HTR-8/SVneo (cell line): Measurements from ENCODE around the gene ZBTB44.
A peak's percentile ranks its signal among the peaks of the same experiment; 100 is the strongest.
"Not testable (repeated sequence)": the region's sequence is repeated elsewhere in the genome, so short reads cannot be mapped to it uniquely, and the experiment has no call there.

ENCODE experiments used
- DNase-seq: peaks from one replicate; pipeline ENCODE4 v3.0.0; 2011; ENCODE audit warnings: low spot score, mixed read lengths; ENCODE audit not compliant: insufficient read length
- FAIRE-seq: peaks from 2 replicates; lab custom pipeline; 2011; peaks lifted over from hg19 to GRCh38; lab: Jason Lieb, UNC

Gene ZBTB44, protein sequence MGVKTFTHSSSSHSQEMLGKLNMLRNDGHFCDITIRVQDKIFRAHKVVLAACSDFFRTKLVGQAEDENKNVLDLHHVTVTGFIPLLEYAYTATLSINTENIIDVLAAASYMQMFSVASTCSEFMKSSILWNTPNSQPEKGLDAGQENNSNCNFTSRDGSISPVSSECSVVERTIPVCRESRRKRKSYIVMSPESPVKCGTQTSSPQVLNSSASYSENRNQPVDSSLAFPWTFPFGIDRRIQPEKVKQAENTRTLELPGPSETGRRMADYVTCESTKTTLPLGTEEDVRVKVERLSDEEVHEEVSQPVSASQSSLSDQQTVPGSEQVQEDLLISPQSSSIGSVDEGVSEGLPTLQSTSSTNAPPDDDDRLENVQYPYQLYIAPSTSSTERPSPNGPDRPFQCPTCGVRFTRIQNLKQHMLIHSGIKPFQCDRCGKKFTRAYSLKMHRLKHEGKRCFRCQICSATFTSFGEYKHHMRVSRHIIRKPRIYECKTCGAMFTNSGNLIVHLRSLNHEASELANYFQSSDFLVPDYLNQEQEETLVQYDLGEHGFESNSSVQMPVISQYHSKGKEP

DNA sequence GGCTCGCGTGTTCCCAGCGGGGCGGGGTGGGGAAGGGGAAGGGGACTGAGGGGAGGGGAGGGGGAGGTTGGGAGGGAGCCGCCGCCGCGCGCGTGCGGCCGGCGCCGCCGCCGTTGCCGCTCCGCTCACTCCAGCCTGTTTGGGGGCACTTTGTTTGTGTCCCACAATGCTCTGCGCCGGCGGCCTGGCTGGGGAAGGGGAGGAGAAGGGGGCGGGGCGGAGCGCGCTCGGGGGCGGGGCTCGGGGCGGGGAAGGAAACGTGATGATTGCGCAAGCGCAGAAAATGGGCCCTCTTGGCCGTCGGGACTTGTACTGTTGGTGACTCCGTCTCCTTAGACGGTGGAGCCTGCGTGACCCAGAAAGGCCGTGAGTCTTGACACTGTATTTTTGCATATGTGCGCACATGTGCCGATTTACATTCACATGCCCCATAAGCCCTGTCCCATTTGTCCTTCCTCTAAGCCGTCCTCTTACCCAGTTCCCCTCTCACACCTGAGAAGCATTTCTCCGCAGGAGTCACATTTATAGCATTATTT lies at the start of gene ZBTB44:
TSS of gene ZBTB44 (minus strand) at position 168 of the 536 bp plus-strand sequence. CDS start 53,044 bp downstream, outside the sequence.
- DNase-seq (peak; percentile 81), FAIRE-seq (peak; percentile 26)

DNA sequence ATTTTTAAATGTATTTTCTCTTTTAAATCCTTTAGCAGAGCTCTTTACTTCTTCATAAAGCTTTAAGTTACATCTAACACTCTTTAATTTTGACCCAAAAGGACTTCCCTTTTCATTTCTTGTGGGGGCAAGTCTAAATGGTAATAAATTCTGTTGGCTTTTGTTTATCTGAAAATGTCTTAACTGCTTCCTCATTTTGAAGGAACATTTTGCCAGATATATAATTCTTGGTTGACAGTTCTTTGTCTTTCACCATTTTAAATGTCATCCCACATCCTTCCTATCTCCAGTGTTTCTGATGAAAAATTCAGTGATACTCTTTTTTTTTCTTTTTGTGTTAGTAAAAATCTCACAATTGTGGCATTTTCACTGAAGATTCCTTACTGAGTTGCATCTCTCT lies 44.7 kb upstream of the ZBTB44 start:
- FAIRE-seq (no peak), DNase-seq (no peak)

DNA sequence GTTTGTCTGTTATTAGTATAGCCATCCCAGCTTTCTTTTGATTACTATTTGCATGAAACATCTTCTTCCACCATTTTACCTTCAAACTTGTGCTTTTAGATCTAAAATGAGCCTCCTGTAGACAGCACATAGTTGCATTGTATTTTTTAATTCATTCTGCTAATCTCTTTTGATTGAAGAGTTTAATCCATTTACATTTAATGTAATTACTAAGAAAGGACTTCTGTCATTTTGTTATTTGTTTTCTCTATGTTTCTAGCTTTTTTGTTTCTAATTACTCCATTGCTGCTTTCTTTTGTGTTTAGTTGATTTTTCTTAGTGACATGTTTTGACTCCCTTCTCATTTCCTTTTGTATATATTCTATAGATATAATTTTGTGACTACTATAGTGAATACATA lies 43.7 kb upstream of the ZBTB44 start:
- no peak for FAIRE-seq
- no peak for DNase-seq

DNA sequence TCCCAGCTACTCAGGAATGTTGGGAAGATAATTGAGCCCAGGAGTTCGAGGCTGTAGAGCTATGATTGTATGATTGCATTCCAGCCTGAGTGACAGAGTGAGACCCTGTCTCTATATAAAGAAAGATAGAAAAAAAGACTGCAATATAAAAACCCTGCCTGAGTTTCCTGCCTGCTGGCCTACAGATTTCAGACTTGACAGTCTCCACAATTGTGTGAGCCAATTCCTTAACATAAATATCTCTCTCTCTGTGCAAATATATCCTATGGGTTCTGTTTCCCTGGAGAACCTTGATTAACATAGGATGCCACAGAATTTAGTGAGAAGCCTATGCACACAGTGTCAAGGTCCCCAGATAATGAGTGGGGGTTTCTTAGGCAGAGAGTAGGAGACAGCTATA lies 32.5 kb upstream of the ZBTB44 start:
- DNase-seq, result no peak
- no peak for FAIRE-seq

DNA sequence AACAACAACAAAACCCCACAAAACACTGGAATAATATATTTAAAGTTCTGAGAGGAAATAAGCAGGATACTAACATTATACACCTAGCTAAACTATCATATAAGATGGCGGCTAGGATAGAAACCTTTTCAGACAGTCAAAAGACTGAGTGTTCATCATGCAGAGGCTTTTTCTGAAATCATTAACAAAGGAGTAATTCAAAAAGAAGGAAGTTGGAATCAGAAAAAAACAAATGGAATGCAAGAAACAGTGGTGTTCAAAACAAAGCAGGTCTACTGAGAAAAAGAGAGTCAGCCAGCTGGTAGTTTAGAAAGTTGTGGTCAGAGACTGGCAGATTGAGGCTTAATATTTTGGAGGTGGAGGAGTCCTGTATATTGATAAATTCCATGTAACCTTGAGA lies 30.1 kb upstream of the ZBTB44 start:
- FAIRE-seq (no peak), DNase-seq (no peak)

DNA sequence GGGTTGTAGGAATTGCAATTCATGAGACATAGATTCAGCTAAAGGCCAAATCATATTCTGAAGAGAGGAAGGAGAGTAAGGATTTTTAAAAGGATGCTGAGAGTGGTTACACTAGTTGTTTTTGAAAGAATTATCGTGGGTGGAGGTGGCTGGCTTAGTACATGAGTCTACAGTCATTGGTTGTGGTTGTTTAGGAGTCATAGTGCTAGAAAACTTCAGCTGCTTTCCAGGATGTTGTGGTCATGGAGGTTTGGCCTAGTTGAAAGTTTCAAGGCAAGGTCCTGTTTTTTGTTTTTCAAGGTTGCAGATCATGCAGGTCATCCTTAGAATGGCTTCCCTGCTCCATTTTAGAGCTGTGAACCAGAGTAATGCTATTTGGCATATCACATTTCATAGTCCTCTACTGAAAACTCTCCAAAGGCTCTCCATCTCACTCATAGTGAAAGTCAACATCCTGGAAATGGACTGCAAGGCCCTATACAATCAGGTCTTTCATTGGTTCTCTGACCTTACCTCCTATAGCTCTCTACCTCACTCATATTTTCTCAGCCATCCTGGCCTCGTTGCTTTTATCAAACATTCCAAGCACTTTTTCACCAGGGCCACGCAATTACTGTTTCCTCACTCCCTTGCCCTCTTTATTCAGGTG lies 26.1 kb upstream of the ZBTB44 start:
- DNase-seq, result no peak
- FAIRE-seq, result no peak

DNA sequence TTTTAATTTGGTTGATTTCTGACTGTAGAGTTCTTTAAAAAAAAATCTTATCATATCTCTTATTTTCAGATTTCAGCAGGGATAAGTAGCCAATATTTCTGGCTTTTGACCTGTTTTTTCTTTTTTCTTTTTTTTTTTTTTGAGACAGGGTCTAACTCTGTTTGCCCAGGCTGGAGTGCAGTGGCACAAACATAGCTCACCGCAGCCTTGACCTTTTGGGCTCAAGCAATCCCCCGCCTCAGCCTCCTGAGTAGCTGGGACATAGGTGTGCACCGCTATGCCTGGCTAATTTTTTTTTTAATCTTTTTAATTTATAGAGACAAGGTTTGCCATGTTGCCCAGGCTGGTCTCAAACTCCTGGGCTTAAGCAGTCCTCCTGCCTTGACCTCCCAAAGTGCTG lies 23.9 kb upstream of the ZBTB44 start:
- FAIRE-seq (no peak), DNase-seq (no peak)

DNA sequence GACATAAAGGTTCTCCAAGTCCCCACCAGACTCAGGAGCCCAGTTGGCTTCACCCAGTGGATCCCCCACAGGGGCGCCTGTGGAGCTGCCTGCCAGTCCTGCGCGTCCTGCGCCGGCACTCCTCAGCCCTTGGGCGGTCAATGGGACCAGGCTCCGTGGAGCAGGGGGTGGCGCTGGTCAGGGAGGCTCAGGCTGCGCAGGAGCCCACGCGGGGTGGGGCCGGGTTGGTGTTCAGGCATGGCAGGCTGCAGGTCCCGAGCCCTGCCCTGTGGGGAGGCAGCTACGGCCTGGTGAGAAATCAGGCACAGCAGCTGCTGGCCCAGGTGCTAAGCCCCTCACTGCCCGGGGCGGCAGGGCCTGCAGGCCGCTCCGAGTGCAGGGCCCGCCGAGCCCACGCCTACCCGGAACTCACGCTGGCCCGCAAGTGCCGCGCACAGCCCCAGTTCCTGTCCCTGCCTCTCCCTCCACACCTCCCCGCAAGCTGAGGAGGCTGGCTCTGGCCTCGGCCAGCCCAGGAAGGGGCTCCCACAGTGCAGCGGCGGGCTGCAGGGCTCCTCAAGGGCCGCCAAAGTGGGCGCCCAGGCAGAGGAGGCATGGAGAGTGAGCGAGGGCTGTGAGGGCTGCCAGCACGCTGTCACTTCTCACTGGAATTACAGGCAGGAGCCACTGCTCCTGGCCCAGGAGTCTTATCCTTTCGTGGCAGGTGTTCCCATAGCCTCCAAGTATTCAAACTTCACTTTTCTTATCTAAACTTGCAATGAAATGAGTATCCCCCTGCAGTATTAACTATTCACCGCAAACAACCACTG lies 22.8 kb upstream of the ZBTB44 start:
- no peak for FAIRE-seq
- no peak for DNase-seq

DNA sequence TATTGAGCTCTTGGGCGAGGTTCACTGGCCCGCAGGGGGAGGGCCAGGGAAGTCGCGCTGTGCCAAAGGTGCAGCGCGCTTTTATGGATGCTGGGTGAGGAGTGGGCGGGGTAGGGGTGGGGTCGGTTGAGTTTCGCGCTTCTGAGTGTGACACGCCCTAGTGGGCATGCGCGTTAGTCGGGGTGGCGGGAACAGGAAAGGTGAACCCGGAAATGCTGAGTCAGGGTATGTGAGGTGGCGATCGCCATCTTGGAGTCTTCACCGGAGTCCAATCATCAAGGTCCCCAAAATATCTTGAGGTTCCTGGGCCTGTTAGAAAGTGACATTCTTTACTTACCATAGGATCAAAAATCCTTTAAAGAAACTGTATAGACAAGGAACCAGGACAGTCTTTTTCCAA lies 16.7 kb upstream of the ZBTB44 start:
- DNase-seq, FAIRE-seq: not testable (repeated sequence)

DNA sequence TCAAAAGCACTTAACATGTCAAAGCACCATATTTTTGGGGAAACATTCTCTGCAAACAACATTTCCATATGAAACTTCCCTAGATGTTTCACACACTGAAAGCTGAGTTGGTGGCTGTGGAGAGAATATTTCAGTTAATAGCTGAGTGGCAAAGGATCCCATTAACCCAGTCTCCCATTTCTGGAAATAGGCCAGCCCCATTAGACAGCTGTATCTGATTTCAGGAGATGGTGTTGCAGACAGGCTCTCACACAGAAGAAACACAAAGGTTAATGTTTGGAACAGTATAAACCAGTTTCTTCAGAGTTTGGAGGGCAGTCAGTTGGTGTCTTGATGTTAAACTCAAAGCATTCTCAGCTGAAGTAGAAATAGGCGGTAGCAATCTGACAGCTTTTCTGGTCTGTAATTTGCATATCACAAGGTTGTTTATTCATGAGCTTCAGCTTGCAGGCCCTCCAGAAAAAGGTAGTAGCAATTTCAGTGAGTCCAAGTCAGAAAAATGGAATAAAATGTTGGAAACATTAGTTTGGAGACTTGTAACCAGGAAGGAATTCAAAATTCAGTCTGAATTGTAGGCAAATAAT lies 15.5 kb upstream of the ZBTB44 start:
- FAIRE-seq (no peak), DNase-seq (no peak)

DNA sequence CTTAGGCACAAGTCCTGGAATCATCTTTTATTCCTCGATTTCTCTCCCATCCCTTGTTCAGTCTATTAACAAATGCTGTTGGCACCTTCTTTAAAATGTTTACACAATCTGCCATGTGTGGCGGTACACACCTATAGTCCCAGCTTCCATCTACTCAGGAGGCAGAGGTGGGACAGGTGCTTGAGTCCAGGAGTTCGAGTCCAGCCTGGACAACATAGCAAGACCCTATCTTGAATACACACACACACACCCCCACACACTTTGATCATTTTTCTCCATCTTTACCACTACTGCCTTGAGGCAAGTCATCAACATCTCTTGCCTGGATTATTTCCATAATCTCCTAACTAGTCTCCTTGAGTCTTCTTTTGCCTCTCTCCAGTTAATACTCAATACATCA lies 13.7 kb upstream of the ZBTB44 start:
- DNase-seq (no peak), FAIRE-seq (no peak)

DNA sequence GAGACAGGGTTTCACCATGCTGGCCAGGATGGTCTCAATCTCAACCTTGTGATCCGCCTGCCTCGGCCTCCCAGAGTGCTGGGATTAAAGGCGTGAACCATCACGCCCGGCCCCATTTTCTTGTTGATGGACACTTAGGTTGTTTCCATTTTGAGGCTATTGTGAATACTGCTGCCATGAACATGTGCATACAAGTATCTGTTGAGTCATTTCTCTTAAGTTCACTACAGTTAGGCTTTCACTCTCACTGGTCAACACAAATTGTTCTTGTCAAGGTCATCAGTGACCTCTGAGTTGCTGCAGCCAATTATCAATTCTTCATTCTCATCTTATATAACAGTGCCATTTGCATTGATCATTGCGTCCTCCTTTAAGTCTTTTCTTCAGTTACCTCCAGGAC lies 13.0 kb upstream of the ZBTB44 start:
- DNase-seq, result no peak
- FAIRE-seq, result no peak

DNA sequence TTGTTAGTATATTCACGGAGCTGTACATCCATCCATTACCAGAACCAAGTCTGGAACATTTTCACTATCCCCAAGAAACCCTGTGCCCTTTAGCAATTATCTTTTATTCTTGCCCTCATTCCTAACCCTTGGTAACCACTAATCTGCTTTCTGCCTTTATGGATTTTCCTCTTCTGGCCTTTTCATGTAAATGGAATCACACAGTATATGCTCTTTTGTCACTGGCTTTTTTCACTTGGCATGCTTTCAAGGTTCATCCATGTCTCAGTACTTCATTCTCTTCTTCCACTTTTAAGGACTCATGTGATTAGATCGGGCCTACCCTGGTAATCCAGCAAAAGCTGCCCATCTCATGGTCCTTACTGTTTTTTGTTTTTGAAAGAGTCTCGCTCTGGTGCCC lies 11.0 kb upstream of the ZBTB44 start:
- no peak for DNase-seq
- no peak for FAIRE-seq

DNA sequence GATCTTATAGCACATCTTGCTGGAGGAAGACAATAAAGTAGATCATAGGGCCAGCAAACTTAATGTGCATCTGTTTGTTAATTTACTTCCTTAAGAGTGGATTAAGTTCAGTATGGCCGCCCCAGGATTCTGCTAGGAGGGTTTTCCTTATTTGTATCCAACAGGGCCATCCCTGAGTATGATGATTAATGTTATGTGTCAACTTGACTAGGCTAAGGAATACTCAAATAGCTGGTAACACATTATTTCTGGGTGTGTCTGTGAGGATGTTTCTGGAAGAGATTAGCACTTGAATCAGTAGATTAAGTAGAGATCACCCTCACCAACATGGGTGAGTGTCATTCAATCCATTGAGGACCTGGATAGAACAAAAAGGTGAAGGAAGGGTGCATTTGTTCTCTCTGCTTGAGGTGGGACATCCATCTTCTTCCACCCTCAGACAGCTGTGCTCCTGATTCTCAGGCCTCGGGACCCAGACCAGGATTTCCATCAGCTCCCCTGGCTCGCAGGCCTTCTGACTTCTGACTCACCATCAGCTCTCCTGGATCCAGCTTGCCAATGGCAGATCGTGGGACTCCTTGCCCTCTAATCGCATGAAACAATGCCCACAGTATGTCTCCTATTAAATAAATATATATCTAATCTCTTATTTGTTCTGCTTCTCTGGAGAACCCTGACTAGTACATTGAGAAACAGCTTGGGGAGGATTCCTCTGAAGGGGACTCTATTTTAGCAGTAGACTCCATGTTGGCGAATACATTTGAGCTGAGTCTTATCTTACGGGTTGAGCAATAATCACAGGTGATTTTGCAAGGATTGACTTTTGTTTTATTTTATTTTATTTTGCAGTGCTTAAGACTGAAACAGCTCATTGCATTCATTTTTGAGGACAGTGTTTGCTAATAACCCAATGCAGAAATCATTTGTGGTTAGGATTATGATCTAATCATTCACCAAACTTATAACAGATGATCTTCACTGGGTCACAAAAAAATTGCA lies 9.0 kb upstream of the ZBTB44 start:
- FAIRE-seq (no peak), DNase-seq (no peak)

DNA sequence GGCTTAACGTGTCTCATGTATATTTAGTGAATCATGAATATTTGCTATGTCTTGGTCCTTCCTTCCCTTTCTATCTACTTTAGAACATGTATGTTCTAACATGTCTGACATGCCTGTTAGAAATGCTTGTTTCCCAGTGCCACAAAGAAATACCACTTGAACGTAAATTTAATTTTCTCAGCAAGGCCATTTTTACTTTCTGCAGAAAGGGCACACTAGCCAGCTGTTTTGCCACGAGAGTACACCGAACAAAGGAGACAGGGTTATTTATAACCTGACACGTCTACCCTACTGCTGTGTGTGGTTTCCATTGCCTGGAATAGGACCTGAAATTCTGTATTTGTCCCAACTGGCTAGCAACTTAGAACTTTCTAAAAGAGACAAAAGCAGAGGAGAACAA lies 7.4 kb upstream of the ZBTB44 start:
- FAIRE-seq, result no peak

DNA sequence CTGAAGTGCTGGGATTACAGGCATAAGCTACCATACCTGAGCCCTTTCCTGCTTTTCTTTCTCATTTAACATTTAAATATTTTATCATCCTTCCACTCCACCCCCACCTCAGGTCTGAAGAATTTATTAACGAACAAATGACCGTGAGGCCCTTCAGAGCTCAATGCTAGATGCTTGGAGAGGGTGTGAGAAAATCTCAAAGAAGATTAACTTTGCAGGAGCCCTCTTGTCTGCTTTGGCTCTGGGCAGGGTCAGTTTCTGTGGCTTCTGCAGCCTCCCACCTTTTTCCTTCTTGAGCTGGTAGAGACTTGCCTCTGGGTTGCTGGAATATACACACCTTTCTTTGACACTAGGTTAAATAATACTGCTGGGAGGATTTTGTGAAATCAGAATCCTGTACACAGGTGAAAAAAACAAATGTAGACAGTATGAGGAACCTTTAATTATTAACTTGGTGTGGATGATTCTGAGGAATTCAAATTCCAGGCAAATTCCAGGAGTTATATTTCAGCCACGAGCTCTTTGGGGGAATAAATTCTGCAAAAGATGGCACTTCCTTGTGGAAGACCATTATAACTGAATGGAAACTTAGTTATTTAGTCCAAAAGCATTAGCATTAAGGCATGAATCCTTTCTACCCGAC lies 3.4 kb upstream of the ZBTB44 start:
- FAIRE-seq (no peak), DNase-seq (no peak)

More for the DNA sequence above, 7.4 kb upstream of the ZBTB44 start:
- no peak for DNase-seq

DNA sequence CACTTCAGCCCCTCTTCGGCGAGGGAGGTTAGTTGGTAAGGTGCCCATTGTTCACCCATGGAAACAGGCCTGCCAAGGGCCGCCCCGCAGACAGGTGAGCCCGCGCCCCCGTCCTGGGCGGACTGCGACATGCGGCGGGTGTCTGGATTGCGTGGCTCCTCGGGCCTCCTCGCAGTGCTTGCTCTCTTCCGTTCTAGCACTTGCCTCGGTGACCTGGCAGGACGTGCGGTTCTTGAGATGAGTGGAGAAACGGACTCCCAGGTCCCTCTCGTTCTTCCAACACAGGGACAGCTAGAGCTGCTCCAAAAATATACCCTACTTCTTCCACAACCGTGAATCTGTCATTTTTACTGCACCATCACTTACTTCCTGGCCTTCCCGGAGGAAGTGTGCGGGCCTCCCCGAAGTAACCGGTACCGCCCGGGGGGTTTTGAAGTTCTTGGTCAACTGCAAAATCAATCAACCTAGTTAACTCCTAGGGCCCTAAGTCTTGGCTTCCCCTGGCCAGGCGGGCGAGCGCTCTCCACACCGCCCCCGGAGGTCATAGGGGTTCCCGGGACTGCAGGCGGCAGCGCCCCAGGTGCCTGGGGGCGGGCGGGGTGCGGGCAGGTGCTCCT lies 745 bp upstream of the ZBTB44 start:
- FAIRE-seq (no peak), DNase-seq (no peak)

DNA sequence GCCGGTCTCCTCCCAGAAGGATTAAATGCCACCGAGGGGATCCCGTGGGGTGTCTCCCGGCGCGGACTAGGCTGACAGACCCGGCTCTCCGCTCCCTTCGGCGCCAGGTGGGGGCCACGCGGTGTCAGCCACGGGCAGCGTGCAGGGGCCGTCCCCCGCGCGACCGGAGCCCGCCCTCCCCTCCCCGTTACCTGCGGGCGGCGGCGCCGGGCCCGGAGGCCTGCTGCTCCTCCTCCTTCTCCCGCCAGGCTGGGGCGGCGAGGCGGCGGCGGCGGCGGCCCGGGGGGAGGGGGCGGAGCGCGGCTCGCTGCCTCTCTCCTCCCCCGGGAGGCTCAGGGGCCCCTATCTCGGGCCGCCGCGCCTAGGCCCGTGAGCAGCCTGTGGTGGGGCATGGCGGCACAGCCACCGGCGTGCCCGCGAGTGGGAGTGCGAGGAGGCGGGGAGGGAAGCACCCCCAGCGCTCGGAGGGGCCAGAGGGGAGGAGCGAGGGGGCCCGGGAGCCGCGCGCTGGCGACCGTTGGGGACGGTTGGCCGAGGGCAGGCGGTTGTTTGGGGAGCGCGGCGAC lies 450 bp downstream of the ZBTB44 start:
- DNase-seq, result peak; percentile 32

More for the DNA sequence above, 450 bp downstream of the ZBTB44 start:
- FAIRE-seq, result no peak
